HG02642 (cell line): Measurements from ENCODE around the gene CCNF.
"Not testable (repeated sequence)": the region's sequence is repeated elsewhere in the genome, so short reads cannot be mapped to it uniquely, and the experiment has no call there.

Experiments used
- ATAC-seq: cut with Tn5 transposase; IDR thresholded peaks from one replicate; pipeline ENCODE4 v1.9.1; 2021; ENCODE audit warnings: mild to moderate bottlenecking; ENCODE audit not compliant: unreplicated experiment, poor library complexity

The CCNF gene

GRCh38 chr16:2428051-2428783 lies 1.0 kb upstream of the CCNF start:
- ATAC-seq, result peak; percentile 6

- no peak for ATAC-seq
These were observed 538 bp upstream of the CCNF start for GRCh38 chr16:2428784-2429033.

- ATAC-seq, result peak; percentile 11
These were observed 770 bp downstream of the CCNF start for GRCh38 chr16:2429771-2430663.

GRCh38 chr16:2432286-2432685 lies 3.0 kb downstream of the CCNF start:
- no peak for ATAC-seq

- ATAC-seq, result no peak
These were observed 3.7 kb downstream of the CCNF start for GRCh38 chr16:2432801-2433505.

GRCh38 chr16:2435236-2435635 lies 6.0 kb downstream of the CCNF start:
- not testable (repeated sequence) for ATAC-seq

GRCh38 chr16:2436110-2436509 lies 6.9 kb downstream of the CCNF start:
- ATAC-seq, result no peak

GRCh38 chr16:2437032-2437790 lies 8.0 kb downstream of the CCNF start:
- ATAC-seq, result no peak

GRCh38 chr16:2438121-2438520 lies 8.9 kb downstream of the CCNF start:
- ATAC-seq, result no peak

- ATAC-seq, result no peak
These were observed 10.4 kb downstream of the CCNF start for GRCh38 chr16:2439598-2439997.

GRCh38 chr16:2441143-2441804 lies 12.0 kb downstream of the CCNF start:
- not testable (repeated sequence) for ATAC-seq

GRCh38 chr16:2443555-2443954 lies 14.3 kb downstream of the CCNF start:
- no peak for ATAC-seq

GRCh38 chr16:2447920-2448583 lies 18.8 kb downstream of the CCNF start:
- ATAC-seq, result no peak

GRCh38 chr16:2449118-2449517 lies 19.9 kb downstream of the CCNF start:
- ATAC-seq, result no peak

- no peak for ATAC-seq
These were observed 21.3 kb downstream of the CCNF start for GRCh38 chr16:2450535-2450934.

- no peak for ATAC-seq
These were observed 21.7 kb downstream of the CCNF start for GRCh38 chr16:2450975-2451381.

GRCh38 chr16:2451851-2452320 lies 22.6 kb downstream of the CCNF start:
- no peak for ATAC-seq

- no peak for ATAC-seq
These were observed 23.4 kb downstream of the CCNF start for GRCh38 chr16:2452650-2453049.

GRCh38 chr16:2455081-2455845 lies 26.0 kb downstream of the CCNF start:
- no peak for ATAC-seq
